PC-9 (cell line): ENCODE measurements around the gene PRSS1. TPM values are rescaled to one million over a fixed set of nuclear protein-coding genes. Genes with fewer than 3 reads are reported as not detected.

ENCODE experiments used
- BruUV-seq: library from RNA; stranded (reverse); fragments of 400-500 nt; replicated peaks from 2 replicates; lab custom pipeline; 2021; lab: Mats Ljungman, UMichigan
- CTCF ChIA-PET: fragments of 300-600 bp; sonication (Branson Sonifier 250); formaldehyde crosslinking; loops from one replicate; lab custom pipeline; 2022; ENCODE audit warnings: antibody characterized with exemption; lab: Charles Lee
- POLR2A ChIA-PET: fragments of 300-600 bp; sonication (Branson Sonifier 250); formaldehyde crosslinking; loops from one replicate; lab custom pipeline; 2022; ENCODE audit warnings: antibody characterized with exemption; ENCODE audit not compliant: unreplicated experiment; lab: Charles Lee
- DNase-seq, 2 experiments: peaks; one replicate each; pipeline versions ENCODE4 v3.0.0 to v3.0.0-alpha.2; 2015 to 2022; ENCODE audit warnings: mixed read lengths in 1 of 2
- H2AFZ ChIP-seq: fragments of 200-600 bp; sonication (generic); 2 replicates; pipeline ENCODE4 v1.8.1; 2017; ENCODE audit warnings: antibody characterized with exemption
- H3F3A ChIP-seq: fragments of 200-600 bp; sonication (generic); 2 replicates; pipeline ENCODE4 v1.8.1; 2017; ENCODE audit warnings: antibody characterized with exemption, mild to moderate bottlenecking, low read depth; ENCODE audit not compliant: insufficient read depth
- H3K27ac ChIP-seq: fragments of 200-600 bp; sonication (generic); 2 replicates; pipeline ENCODE4 v1.6.1; 2016; ENCODE audit warnings: mixed run types
- H3K27me3 ChIP-seq: fragments of 200-600 bp; sonication (generic); 2 replicates; pipeline ENCODE4 v1.6.1; 2016; ENCODE audit warnings: low read depth, mixed run types; ENCODE audit not compliant: insufficient read depth
- H3K36me3 ChIP-seq: fragments of 200-600 bp; sonication (generic); 2 replicates; pipeline ENCODE4 v1.6.1; 2016; ENCODE audit warnings: low read depth, mixed run types
- H3K4me1 ChIP-seq: fragments of 200-600 bp; sonication (generic); replicated peaks from 2 replicates; pipeline ENCODE4 v1.6.1; 2016; ENCODE audit warnings: mixed run types; ENCODE audit not compliant: insufficient read depth
- H3K4me2 ChIP-seq: fragments of 200-600 bp; sonication (generic); 2 replicates; pipeline ENCODE4 v1.6.1; 2017; ENCODE audit warnings: mixed run types
- H3K4me3 ChIP-seq: fragments of 200-600 bp; sonication (generic); 2 replicates; pipeline ENCODE4 v1.6.1; 2016; ENCODE audit warnings: mixed run types
- H3K79me2 ChIP-seq: fragments of 200-600 bp; sonication (generic); 2 replicates; pipeline ENCODE4 v1.6.1; 2017; ENCODE audit warnings: low read depth, mixed run types
- H3K9me2 ChIP-seq: fragments of 200-600 bp; sonication (generic); 2 replicates; pipeline ENCODE4 v1.8.1; 2017; ENCODE audit warnings: mild to moderate bottlenecking; ENCODE audit not compliant: insufficient read depth
- H3K9me3 ChIP-seq: fragments of 200-600 bp; sonication (generic); 2 replicates; pipeline ENCODE4 v1.8.1; 2016; ENCODE audit warnings: low read depth; ENCODE audit not compliant: insufficient read depth
- H4K20me1 ChIP-seq: fragments of 200-600 bp; sonication (generic); 2 replicates; pipeline ENCODE4 v1.8.1; 2017; ENCODE audit not compliant: insufficient read depth
- EZH2 ChIP-seq: fragments of 200-600 bp; sonication (generic); IDR thresholded peaks from 2 replicates; pipeline ENCODE4 v1.8.0; 2017; ENCODE audit warnings: antibody characterized with exemption, low read depth
- intact Hi-C: fragments of 100-400 bp; cut with micrococcal nuclease; formaldehyde crosslinking; loops from one replicate; pipeline ENCODE4 v1.10.0; 2022; ENCODE audit not compliant: unreplicated experiment
- total RNA-seq: library from RNA; stranded (reverse); gene quantifications from 2 replicates; pipeline ENCODE4 v1.2.3, GENCODE V29; 2021
- TF ChIP-seq, protein P1 (sequence below): fragments of 200-600 bp; sonication (generic); conservative IDR thresholded peaks from 2 replicates; pipeline ENCODE4 v1.6.1; 2017; ENCODE audit warnings: mixed run types, antibody characterized with exemption, mild to moderate bottlenecking, moderate library complexity

Gene PRSS1
- total RNA-seq, 1 experiment from 2014 or later = 0.94 TPM

DNA sequence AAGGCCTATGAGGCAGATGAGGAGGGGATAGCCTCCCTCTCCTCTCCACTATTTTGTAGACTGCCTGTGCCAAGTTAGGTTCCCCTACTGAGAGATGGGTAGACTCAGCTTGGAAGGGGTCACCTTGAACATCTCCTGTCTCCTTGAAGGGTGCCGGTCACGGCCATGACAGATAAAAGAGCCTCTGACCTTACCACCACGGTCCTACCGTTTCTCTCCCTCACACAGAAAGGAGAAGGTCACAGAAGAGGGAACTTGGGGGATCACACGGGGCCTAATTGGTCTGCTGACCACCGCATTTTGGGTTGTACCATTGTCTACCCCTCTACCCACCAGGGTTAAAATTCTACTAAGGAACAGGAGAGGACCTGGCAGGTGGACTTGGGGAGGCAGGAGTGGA lies 38.5 kb downstream of the PRSS1 start:
- Histone ChIP-seq H3K4me1 (peaks cover 18% of the 10 kb centered on the region), H3K4me3 (no peak overlapping the region), H3F3A (no peaks in the 10 kb centered on the region; the same call in 1 of the 2 replicates), H3K36me3 (no peaks in the 10 kb centered on the region), H3K9me3 (no peaks in the 10 kb centered on the region; the same call in 1 of the 2 replicates), H2AFZ (no peak overlapping the region), H4K20me1 (no peaks in the 10 kb centered on the region), H3K79me2 (no peaks in the 10 kb centered on the region), H3K27me3 (no peaks in the 10 kb centered on the region), H3K9me2 (no peaks in the 10 kb centered on the region), H3K4me2 (no peak overlapping the region), H3K27ac (no peak overlapping the region)
- DNase-seq = no peak
- ChIA-PET CTCF (no interaction called here), POLR2A (no interaction called here)
- BruUV-seq = no TSS peak
- TF ChIP-seq, protein P1, sequence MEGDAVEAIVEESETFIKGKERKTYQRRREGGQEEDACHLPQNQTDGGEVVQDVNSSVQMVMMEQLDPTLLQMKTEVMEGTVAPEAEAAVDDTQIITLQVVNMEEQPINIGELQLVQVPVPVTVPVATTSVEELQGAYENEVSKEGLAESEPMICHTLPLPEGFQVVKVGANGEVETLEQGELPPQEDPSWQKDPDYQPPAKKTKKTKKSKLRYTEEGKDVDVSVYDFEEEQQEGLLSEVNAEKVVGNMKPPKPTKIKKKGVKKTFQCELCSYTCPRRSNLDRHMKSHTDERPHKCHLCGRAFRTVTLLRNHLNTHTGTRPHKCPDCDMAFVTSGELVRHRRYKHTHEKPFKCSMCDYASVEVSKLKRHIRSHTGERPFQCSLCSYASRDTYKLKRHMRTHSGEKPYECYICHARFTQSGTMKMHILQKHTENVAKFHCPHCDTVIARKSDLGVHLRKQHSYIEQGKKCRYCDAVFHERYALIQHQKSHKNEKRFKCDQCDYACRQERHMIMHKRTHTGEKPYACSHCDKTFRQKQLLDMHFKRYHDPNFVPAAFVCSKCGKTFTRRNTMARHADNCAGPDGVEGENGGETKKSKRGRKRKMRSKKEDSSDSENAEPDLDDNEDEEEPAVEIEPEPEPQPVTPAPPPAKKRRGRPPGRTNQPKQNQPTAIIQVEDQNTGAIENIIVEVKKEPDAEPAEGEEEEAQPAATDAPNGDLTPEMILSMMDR = no peak
- TF ChIP-seq EZH2 = no peak
- intact Hi-C loops = no loop called here

DNA sequence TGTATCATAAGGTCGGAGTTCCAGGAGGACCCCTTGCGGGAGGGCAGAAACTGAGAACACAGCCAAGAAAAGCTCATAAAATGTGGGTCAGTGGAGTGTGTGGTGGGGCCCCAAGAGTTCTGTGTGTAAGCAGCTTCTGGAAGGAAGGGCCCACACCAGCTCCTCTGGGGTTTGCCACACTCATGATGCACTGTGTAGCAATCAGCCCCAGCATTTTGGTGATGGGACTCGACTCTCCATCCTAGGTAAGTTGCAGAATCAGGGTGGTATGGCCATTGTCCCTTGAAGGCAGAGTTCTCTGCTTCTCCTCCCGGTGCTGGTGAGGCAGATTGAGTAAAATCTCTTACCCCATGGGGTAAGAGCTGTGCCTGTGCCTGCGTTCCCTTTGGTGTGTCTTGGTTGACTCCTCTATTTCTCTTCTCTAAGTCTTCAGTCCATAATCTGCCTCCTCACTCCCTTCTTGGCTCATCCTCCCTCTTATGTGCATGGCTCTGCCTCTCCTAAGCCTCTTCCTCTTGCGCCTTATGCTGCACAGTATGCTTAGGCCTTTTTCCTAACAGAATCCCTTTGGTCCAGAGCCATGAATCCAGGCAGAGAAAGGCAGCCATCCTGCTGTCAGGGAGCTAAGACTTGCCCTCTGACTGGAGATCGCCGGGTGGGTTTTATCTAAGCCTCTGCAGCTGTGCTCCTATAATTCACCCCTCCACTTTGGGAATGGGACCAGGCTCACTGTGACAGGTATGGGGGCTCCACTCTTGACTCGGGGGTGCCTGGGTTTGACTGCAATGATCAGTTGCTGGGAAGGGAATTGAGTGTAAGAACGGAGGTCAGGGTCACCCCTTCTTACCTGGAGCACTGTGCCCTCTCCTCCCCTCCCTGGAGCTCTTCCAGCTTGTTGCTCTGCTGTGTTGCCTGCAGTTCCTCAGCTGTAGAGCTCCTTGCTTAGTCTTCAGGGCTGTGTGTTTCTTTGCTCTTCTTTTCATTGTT lies 39.3 kb downstream of the PRSS1 start:
- intact Hi-C loops = no loop called here
- POLR2A ChIA-PET = interaction anchor here (0.5 kb wide), 2 partner anchors 51 to 582 kb away, joined by 3 read pairs; no protein-coding TSS in a partner anchor

DNA sequence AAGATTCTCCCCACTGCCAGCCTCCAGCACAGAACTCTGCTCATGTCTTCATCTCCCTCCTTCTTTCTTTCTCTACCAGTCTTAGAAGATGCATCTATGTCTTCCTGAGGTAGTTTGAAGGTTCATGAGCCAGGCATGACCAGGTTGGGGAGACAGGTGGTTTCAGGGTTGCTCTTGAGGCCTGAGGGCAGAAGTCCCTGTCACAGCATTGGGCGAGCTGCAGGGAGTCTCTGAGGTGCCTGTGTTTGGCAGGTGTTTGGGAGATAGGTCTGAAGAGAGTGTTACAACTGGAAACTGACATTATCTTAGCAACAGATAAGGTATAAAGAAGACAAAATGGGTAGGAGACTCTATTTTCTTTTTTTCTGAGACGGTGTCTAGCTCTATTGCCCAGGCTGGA lies 40.2 kb downstream of the PRSS1 start:
- H3K27ac ChIP-seq = no peak overlapping the region
- peaks cover 24% of the 10 kb centered on the region for H3K4me1 ChIP-seq
- H3F3A ChIP-seq = peaks cover 5% of the 10 kb centered on the region; the same call in 1 of the 2 replicates
- no peak for TF ChIP-seq EZH2
- TF ChIP-seq, protein P1 = no peak
- no peaks in the 10 kb centered on the region for H4K20me1 ChIP-seq
- no peaks in the 10 kb centered on the region for H3K36me3 ChIP-seq
- intact Hi-C loops = no loop called here
- no TSS peak for BruUV-seq
- no peak overlapping the region for H3K4me3 ChIP-seq
- no peak for DNase-seq
- ChIA-PET POLR2A (no interaction called here), CTCF (no interaction called here)
- H3K9me3 ChIP-seq = no peaks in the 10 kb centered on the region; the same call in 1 of the 2 replicates
- no peak overlapping the region for H3K4me2 ChIP-seq
- H3K9me2 ChIP-seq = no peaks in the 10 kb centered on the region
- H2AFZ ChIP-seq = no peak overlapping the region
- H3K27me3 ChIP-seq = no peaks in the 10 kb centered on the region
- no peaks in the 10 kb centered on the region for H3K79me2 ChIP-seq

More for the DNA sequence above, 39.3 kb downstream of the PRSS1 start:
- Histone ChIP-seq H3K4me1 (peaks cover 24% of the 10 kb centered on the region), H3K9me2 (no peaks in the 10 kb centered on the region), H3F3A (peaks cover 4% of the 10 kb centered on the region; the same call in 1 of the 2 replicates), H3K79me2 (no peaks in the 10 kb centered on the region), H3K4me3 (no peak overlapping the region), H3K36me3 (no peaks in the 10 kb centered on the region), H3K27ac (no peak overlapping the region), H3K9me3 (no peaks in the 10 kb centered on the region; the same call in 1 of the 2 replicates), H3K27me3 (no peaks in the 10 kb centered on the region), H2AFZ (no peak overlapping the region), H4K20me1 (no peaks in the 10 kb centered on the region), H3K4me2 (no peak overlapping the region)
- TF ChIP-seq, protein P1 = no peak
- TF ChIP-seq EZH2 = no peak
- CTCF ChIA-PET = no interaction called here
- BruUV-seq = no TSS peak
- DNase-seq = no peak
